CD4-positive, CD25-positive, alpha-beta regulatory T cell (primary cell): ENCODE results near the gene PDZD2. TPM values are rescaled to one million over a fixed set of nuclear protein-coding genes. Genes with fewer than 3 reads are reported as not detected.

Experiments
- ATAC-seq, 2 donors: fragments of 150-1000 bp; cut with Tn5 transposase; one replicate each; pipeline ENCODE4 v1.10.0; 2021; ENCODE audit warnings: low read depth in 2 of 2, moderate number of reproducible peaks in 2 of 2, moderate library complexity in 1 of 2
- DNase-seq, 3 donors: peaks; one replicate each; pipeline versions ENCODE4 v3.0.0 to v3.0.0-alpha.2; 2012 to 2022; ENCODE audit warnings: mixed read lengths in 1 of 3
- H3K27ac ChIP-seq: one replicate; pipeline ENCODE4 v1.7.0; 2013; ENCODE audit warnings: mild to moderate bottlenecking, low read length; ENCODE audit not compliant: insufficient read depth, poor library complexity, severe bottlenecking
- H3K27me3 ChIP-seq: one replicate; pipeline ENCODE4 v1.7.0; 2013; ENCODE audit warnings: low read length; ENCODE audit not compliant: control insufficient read depth, insufficient read depth
- H3K36me3 ChIP-seq: one replicate; pipeline ENCODE4 v1.7.0; 2013; ENCODE audit warnings: mild to moderate bottlenecking, low read length, moderate library complexity; ENCODE audit not compliant: control insufficient read depth, insufficient read depth
- H3K4me1 ChIP-seq: 2 replicates; pipeline ENCODE4 v1.7.0; 2013; ENCODE audit warnings: mild to moderate bottlenecking, low read length; ENCODE audit not compliant: insufficient read depth, control insufficient read depth, poor library complexity, severe bottlenecking
- H3K4me3 ChIP-seq: one replicate; pipeline ENCODE4 v1.7.0; 2013; ENCODE audit warnings: low read depth, mild to moderate bottlenecking, low read length, moderate library complexity
- H3K9me3 ChIP-seq, 2 experiments: 1 replicate in 1 of 2; 2 replicates in 1 of 2; pipeline ENCODE4 v1.7.0; 2013; ENCODE audit warnings: low read length in 2 of 2, mild to moderate bottlenecking in 1 of 2, moderate library complexity in 1 of 2; ENCODE audit not compliant: control insufficient read depth in 2 of 2
- H3K27ac Mint-ChIP-seq, 3 donors: one replicate each; pipeline ENCODE4 v1.8.0; 2020 to 2022; ENCODE audit warnings: mild to moderate bottlenecking in 3 of 3, mixed read lengths in 3 of 3, moderate library complexity in 2 of 3
- H3K27me3 Mint-ChIP-seq: one replicate; pipeline ENCODE4 v1.8.0; 2022; ENCODE audit warnings: mild to moderate bottlenecking, mixed read lengths
- H3K36me3 Mint-ChIP-seq: one replicate; pipeline ENCODE4 v1.8.0; 2020; ENCODE audit warnings: mixed read lengths
- H3K4me1 Mint-ChIP-seq, 4 donors: one replicate each; pipeline ENCODE4 v1.8.0; 2020 to 2022; ENCODE audit warnings: mixed read lengths in 4 of 4, mild to moderate bottlenecking in 1 of 4
- H3K4me3 Mint-ChIP-seq, 4 donors: one replicate each; pipeline ENCODE4 v1.8.0; 2020 to 2022; ENCODE audit warnings: mild to moderate bottlenecking in 4 of 4, mixed read lengths in 4 of 4, moderate library complexity in 3 of 4
- H3K9me3 Mint-ChIP-seq, 7 donors: one replicate each; pipeline ENCODE4 v1.8.0; 2020 to 2022; ENCODE audit warnings: mixed read lengths in 7 of 7, mild to moderate bottlenecking in 3 of 7, moderate library complexity in 2 of 7
- polyA plus RNA-seq, 4 donors: library from polyadenylated mRNA; unstranded; fragments of 300-500 nt; fragmentation: Illumina TruSeq; gene quantifications; one replicate each; pipeline ENCODE4 v1.2.3, GENCODE V29; 2021
- total RNA-seq: library from RNA; stranded (reverse); gene quantifications from one replicate; pipeline ENCODE4 v1.2.3, GENCODE V29; 2022

PDZD2 gene
- total and polyA plus RNA-seq, 5 donors from 2014 or later: 0.06 to 1.3 (median 0.25) TPM

GRCh38 chr5:32067774-32068470 lies 429.0 kb downstream of the PDZD2 start:
- H3K27me3 ChIP-seq: no peaks in the 10 kb centered on the region
- H3K4me3 ChIP-seq: no peak overlapping the region
- no peaks in the 10 kb centered on the region for H3K36me3 ChIP-seq
- H3K27ac ChIP-seq: no peak overlapping the region
- ATAC-seq (no peak), DNase-seq (no peak)
- Mint-ChIP-seq H3K27me3 (peaks cover 4% of the 10 kb centered on the region), H3K4me3 (no peak overlapping the region), H3K36me3 (no peaks in the 10 kb centered on the region), H3K27ac (no peak overlapping the region), H3K9me3 (no peaks in the 10 kb centered on the region), H3K4me1 (peaks cover 0 to 2% (median 0%) of the 10 kb centered on the region in 4 donors)
- H3K9me3 ChIP-seq: no peaks in the 10 kb centered on the region
- no peaks in the 10 kb centered on the region for H3K4me1 ChIP-seq

DNA sequence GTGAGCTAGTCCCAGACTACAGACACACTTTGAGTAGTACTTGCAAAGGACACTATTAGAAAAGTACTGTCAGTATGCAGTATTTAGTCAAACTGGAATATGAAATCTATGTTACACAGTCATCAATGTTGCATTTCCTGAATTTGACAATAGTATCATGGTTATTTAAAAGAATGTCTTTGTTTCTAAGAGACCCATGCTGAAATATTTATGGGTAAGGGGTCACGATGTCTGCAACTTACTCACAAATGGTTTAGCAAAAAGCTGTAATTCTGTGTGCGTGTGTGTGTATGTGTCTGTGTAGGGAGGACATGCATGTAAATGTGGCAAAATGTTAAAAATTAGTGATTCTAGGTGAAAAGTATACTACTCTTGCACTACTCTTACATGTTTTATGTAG lies 429.6 kb downstream of the PDZD2 start:
- H3K9me3 Mint-ChIP-seq: no peaks in the 10 kb centered on the region
- H3K36me3 ChIP-seq: no peaks in the 10 kb centered on the region

GRCh38 chr5:32069396-32069795 lies 430.5 kb downstream of the PDZD2 start:
- peaks cover 0 to 2% (median 0%) of the 10 kb centered on the region in 4 donors for H3K4me1 Mint-ChIP-seq
- no peaks in the 10 kb centered on the region for H3K9me3 ChIP-seq
- H3K27ac ChIP-seq: no peak overlapping the region
- H3K9me3 Mint-ChIP-seq: no peaks in the 10 kb centered on the region
- no peak overlapping the region for H3K27ac Mint-ChIP-seq
- no peaks in the 10 kb centered on the region for H3K36me3 Mint-ChIP-seq
- no peak overlapping the region for H3K4me3 ChIP-seq
- H3K4me3 Mint-ChIP-seq: no peak overlapping the region
- ATAC-seq (no peak), DNase-seq (no peak)
- H3K36me3 ChIP-seq: no peaks in the 10 kb centered on the region
- H3K27me3 Mint-ChIP-seq: peaks cover 4% of the 10 kb centered on the region
- no peaks in the 10 kb centered on the region for H3K4me1 ChIP-seq
- H3K27me3 ChIP-seq: no peaks in the 10 kb centered on the region

More for the DNA sequence above, 429.6 kb downstream of the PDZD2 start:
- peaks cover 0 to 2% (median 0%) of the 10 kb centered on the region in 4 donors for H3K4me1 Mint-ChIP-seq
- H3K4me3 Mint-ChIP-seq: no peak overlapping the region
- H3K4me1 ChIP-seq: no peaks in the 10 kb centered on the region
- ATAC-seq (no peak), DNase-seq (no peak)
- no peaks in the 10 kb centered on the region for H3K9me3 ChIP-seq
- H3K27me3 Mint-ChIP-seq: peaks cover 4% of the 10 kb centered on the region
- H3K27ac Mint-ChIP-seq: no peak overlapping the region
- H3K27me3 ChIP-seq: no peaks in the 10 kb centered on the region
- no peak overlapping the region for H3K27ac ChIP-seq
- no peak overlapping the region for H3K4me3 ChIP-seq
- no peaks in the 10 kb centered on the region for H3K36me3 Mint-ChIP-seq

- H3K36me3 Mint-ChIP-seq: no peaks in the 10 kb centered on the region
- no peak overlapping the region for H3K4me3 Mint-ChIP-seq
- peaks cover 4% of the 10 kb centered on the region for H3K27me3 Mint-ChIP-seq
- no peak overlapping the region for H3K27ac Mint-ChIP-seq
- Histone ChIP-seq H3K4me3 (no peak overlapping the region), H3K4me1 (no peaks in the 10 kb centered on the region), H3K27me3 (no peaks in the 10 kb centered on the region), H3K36me3 (no peaks in the 10 kb centered on the region), H3K9me3 (no peaks in the 10 kb centered on the region), H3K27ac (no peak overlapping the region)
- H3K4me1 Mint-ChIP-seq: peaks cover 0 to under 1% (median 0%) of the 10 kb centered on the region in 4 donors
- DNase-seq: no peak
- no peaks in the 10 kb centered on the region for H3K9me3 Mint-ChIP-seq
- no peak for ATAC-seq
Measured at GRCh38 chr5:32071351-32071944, 432.5 kb downstream of the PDZD2 start.

GRCh38 chr5:32072054-32072453 lies 433.1 kb downstream of the PDZD2 start:
- Mint-ChIP-seq H3K9me3 (no peaks in the 10 kb centered on the region), H3K4me1 (no peaks in the 10 kb centered on the region), H3K4me3 (no peak overlapping the region), H3K27ac (no peak overlapping the region), H3K27me3 (peaks cover 8% of the 10 kb centered on the region), H3K36me3 (no peaks in the 10 kb centered on the region)
- Histone ChIP-seq H3K36me3 (no peaks in the 10 kb centered on the region), H3K9me3 (no peaks in the 10 kb centered on the region), H3K4me1 (no peaks in the 10 kb centered on the region), H3K4me3 (no peak overlapping the region), H3K27me3 (no peaks in the 10 kb centered on the region), H3K27ac (no peak overlapping the region)
- ATAC-seq (no peak), DNase-seq (no peak)

- H3K27me3 ChIP-seq: no peaks in the 10 kb centered on the region
- Mint-ChIP-seq H3K27me3 (peaks cover 8% of the 10 kb centered on the region), H3K27ac (no peak overlapping the region), H3K36me3 (no peaks in the 10 kb centered on the region), H3K4me1 (no peaks in the 10 kb centered on the region), H3K9me3 (no peaks in the 10 kb centered on the region), H3K4me3 (no peak overlapping the region)
- no peaks in the 10 kb centered on the region for H3K4me1 ChIP-seq
- DNase-seq (no peak), ATAC-seq (no peak)
- no peak overlapping the region for H3K27ac ChIP-seq
- no peaks in the 10 kb centered on the region for H3K9me3 ChIP-seq
- H3K4me3 ChIP-seq: no peak overlapping the region
- H3K36me3 ChIP-seq: no peaks in the 10 kb centered on the region
Measured at GRCh38 chr5:32074401-32074800, 435.5 kb downstream of the PDZD2 start.

GRCh38 chr5:32076699-32077695 lies 438.1 kb downstream of the PDZD2 start:
- peak in 2 of 3 donors; percentile 10 to 48 for DNase-seq
- H3K4me1 ChIP-seq: no peaks in the 10 kb centered on the region
- H3K36me3 ChIP-seq: no peaks in the 10 kb centered on the region
- Mint-ChIP-seq H3K4me1 (no peaks in the 10 kb centered on the region), H3K9me3 (no peaks in the 10 kb centered on the region), H3K4me3 (no peak overlapping the region), H3K27ac (no peak overlapping the region), H3K27me3 (peaks cover 6% of the 10 kb centered on the region), H3K36me3 (no peaks in the 10 kb centered on the region)
- ATAC-seq: no peak
- no peak overlapping the region for H3K4me3 ChIP-seq
- no peak overlapping the region for H3K27ac ChIP-seq
- no peaks in the 10 kb centered on the region for H3K27me3 ChIP-seq
- no peaks in the 10 kb centered on the region for H3K9me3 ChIP-seq
